GM11168 (cell line): Measurements from ENCODE around the gene AMMECR1.

Experiments
- in situ Hi-C: fragments of 300-500 bp; cut with MboI; formaldehyde crosslinking; loops from one replicate; pipeline ENCODE4 v1.12.0; 2022; ENCODE audit warnings: low sequenced_read_pairs; ENCODE audit not compliant: unreplicated experiment

AMMECR1 gene

GRCh38 chrX:110216027-110216426 lies 101.9 kb downstream of the AMMECR1 start:
- in situ Hi-C loops: no loop called here

GRCh38 chrX:110215411-110215810 lies 102.5 kb downstream of the AMMECR1 start:
- in situ Hi-C loops: no loop called here

DNA sequence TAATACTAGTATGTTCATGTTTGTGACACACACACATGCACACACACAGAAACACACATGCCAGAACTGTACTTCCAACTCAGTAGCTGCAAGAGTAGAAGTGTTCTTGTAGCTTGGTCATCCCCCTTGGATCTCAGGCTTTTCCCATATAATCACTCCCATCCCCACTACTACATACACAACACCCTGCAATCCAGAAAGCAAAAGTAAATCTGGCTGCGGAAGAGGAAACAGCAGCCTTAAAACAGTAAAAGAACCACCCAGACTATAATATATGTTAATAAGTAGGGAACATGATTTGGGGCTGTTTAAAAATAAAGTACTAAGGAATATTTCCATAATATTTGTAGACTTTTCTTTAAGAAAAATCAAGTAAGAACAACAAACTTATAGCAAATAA lies 103.2 kb downstream of the AMMECR1 start:
- in situ Hi-C loops: no loop called here

DNA sequence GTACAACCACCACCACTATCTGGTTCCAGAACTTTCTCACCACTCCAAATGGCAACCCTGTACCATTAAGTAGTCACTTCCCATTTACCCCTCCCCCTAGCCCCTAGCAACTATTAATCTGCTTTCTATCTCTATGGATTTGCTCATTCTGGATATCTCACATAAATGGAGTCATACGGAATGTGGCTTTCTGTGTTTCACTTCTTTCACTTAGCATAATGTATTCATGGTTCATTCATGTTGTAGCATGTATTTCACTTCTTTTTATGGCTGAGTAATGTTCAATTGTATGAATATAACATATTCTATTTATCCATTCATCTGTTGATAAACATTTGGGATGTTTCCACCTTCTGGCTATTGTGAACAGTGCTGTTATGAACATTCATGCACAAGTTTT lies 104.7 kb downstream of the AMMECR1 start:
- in situ Hi-C loops: no loop called here

GRCh38 chrX:110212299-110212698 lies 105.6 kb downstream of the AMMECR1 start:
- in situ Hi-C loops: no loop called here

DNA sequence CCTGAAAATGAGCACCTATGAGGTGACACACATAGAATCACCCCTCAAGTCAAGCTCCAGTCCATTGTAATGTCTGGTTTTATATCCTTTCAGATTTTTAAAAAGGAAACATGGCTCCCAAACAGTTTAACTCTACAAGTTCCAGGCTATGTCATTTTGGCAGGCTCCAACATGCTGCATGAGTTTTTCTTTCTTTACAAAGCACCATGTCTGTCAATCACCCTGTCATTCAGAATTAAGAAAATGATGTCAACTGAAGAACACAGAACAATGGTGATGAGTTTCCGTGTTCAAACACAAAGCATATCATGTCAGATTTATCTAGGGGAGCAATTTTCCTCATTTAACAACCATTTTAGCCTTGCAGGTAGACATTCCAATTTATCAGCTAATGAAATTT lies 106.5 kb downstream of the AMMECR1 start:
- in situ Hi-C loops: no loop called here

DNA sequence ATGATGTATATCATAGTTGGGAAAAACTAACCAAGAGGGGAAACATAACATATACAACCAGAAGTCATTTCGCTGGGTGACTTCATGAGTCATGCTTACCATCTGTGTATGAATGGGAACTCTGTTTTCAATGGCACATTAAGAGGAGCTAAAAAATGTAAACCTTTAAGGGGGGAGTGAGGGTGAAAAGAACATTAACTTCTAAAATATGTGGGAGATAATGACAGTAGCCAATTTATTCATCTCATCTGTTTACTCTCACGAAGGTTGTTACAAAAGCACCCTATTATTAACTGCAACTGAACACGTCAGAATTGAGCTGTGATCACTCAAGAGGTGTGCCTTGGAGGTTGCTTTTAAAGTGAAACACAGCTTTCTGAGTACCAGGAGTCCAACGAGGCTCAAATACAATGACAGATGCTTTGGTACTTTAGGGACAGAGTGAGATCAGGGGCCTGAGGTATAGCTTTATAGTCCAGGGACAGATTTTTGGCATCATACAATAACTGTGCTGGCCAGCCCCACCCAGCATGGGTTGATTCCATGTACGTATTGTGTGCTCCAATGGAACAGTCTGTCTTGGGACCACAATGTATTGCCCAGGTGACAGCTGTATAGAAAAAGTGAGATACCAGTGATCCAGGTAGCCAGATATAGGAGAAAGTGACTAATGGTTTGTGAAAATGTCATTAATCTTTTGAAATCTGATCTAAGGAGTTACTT lies 107.3 kb downstream of the AMMECR1 start:
- in situ Hi-C loops: no loop called here

DNA sequence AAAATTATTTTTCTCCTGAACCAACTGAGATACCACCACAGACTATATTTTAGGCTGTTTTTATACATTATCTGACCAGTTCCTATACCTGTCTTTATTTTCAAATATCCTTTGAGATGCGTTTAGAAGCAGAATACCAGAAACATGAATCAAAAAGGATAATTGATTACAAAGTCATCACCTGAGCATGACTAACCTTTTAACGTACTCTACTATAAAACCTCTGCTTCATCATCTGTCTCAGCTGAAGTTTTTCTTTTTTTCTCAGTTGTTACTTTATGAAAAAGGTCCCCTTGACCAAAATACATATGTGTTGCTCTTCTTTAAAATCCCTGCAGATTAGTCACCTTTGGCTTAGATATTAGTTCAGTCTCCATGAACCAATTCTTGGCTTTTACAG lies 109.8 kb downstream of the AMMECR1 start:
- in situ Hi-C loops: no loop called here

DNA sequence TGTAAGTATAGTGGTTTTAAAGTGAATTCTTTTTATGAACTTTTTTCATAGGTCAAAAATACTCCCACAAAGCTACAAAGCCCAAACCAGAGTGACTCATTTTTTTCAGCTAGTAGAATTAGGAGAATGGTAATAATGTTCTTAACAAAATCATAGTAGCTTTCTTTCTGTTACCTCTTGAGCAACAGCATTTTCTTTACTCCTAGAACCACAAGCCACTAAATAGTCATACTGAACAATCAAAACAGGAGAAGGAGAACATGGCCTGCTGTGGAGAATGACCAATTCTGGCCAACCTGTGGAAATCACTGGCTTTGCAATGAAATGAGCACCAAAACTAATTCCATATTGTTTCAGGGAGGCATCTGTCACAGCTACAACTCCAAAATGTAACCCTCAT lies 112.9 kb downstream of the AMMECR1 start:
- in situ Hi-C loops: no loop called here

GRCh38 chrX:110201799-110202198 lies 116.1 kb downstream of the AMMECR1 start:
- in situ Hi-C loops: no loop called here

- in situ Hi-C loops: no loop called here
Measured at GRCh38 chrX:110194977-110195376, 122.9 kb downstream of the AMMECR1 start.

- in situ Hi-C loops: no loop called here
Measured at GRCh38 chrX:110192516-110192915, 125.4 kb downstream of the AMMECR1 start.

DNA sequence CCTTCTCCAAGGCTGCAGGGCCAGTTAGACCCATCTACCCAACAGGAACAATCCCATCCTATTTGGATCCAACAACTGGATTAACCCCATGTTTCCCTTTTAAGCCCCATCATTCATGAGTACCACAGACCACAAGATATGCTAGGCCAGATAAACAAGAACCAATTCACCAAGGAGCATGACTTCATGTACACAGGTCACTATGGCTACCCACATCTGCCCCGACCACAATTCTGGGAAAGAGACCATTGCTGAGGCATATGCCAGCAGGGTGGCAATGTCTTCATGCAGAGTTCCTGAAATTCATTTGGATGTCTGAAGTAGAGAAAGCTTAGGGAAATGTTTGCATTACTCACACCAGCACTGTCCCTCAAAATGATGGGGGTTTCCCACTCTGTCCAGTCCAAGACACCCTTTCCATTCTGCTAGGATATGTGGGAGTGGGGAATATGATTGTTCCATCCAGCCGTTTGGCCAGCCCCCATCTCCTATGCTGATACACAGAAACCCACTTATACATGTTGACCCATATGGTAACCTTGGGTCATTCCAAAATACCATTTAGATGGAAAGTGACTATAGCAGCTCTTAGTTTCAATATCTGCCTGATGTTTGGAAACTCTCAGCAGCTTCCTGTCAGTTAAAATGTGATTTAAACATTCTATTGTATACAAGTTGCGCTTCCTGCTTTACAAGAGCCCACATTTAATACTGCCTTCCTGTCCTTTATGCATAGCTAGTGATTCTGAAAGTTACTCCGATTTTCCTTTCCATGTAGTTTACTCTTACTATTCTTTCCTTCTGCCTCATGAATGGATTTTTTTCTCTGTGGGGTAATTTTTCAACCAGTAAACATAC lies 129.0 kb downstream of the AMMECR1 start:
- in situ Hi-C loops: no loop called here

- in situ Hi-C loops: no loop called here
Measured at GRCh38 chrX:110183314-110183713, 134.6 kb downstream of the AMMECR1 start.

DNA sequence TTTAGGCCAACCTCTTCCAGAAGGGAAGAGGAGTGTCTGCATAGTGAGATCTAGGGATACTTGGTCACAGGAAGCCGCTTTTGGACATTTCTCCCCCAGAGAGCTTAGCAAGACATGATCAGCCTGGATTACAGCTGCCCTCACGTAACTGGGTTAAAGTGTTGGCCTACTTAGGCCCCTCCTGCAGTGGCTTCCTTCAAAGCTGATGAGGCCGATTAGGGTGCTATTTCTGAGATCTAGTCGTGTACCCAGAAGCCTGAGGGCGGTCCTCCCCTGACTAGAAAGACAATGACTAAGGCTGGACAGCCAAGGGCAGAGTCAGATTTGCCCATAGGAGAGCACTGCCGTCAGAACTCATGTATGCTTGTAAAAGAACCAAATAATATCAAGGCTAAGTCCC lies 135.0 kb downstream of the AMMECR1 start:
- in situ Hi-C loops: no loop called here

DNA sequence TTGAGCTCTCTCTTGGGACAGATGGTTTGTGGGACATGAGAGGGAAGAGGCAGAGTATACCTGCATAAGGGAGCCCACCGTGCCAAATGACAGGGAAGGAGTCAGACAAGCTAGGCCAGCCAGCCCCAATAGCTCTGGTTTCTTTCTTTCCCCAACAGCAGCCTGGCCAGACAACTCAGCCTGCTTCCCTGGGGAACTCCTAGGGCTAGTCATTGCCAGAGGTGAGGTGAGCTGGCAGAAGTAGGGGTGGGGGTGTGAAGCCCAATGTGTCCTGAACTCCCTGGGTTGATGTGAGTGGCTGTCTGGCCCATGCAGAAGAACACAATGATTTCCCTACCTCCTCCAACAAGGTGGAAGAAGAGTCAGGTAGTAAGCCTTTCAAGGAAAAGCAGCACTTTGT lies 135.5 kb downstream of the AMMECR1 start:
- in situ Hi-C loops: no loop called here

DNA sequence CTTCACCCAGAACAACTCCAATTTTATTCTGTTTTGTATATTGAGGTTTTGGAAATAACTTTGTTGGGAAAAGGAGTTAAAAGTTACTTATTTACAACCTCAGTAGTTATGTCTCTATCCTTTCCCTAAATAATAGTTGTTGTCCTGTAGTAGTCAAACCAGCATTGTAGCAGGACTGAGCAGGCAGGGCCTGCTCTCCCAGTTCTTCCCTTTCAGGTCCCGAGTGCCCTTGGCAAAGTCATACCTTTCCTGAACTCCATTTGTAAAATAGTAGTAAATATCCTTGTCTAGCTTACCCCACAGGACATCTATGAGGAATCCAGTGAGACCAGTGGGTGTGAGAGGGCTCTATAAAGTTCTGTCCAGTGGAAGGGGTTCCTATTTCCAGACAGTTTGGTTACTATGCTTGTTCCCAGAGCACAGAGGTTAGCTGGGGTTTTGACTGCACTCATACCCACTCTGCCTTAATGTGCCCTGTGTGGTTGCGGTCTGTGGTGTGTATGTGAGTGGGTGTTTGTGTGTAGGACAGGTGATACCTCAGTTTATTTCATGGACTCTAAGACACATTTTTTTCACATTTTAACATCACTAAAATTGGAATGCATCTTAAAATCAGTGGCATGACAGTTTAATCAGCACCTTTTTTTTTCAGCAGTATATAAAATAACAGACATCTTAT lies 136.3 kb downstream of the AMMECR1 start:
- in situ Hi-C loops: no loop called here

GRCh38 chrX:110180928-110181310 lies 137.0 kb downstream of the AMMECR1 start:
- in situ Hi-C loops: no loop called here

GRCh38 chrX:110180176-110180927 lies 137.5 kb downstream of the AMMECR1 start:
- in situ Hi-C loops: no loop called here

DNA sequence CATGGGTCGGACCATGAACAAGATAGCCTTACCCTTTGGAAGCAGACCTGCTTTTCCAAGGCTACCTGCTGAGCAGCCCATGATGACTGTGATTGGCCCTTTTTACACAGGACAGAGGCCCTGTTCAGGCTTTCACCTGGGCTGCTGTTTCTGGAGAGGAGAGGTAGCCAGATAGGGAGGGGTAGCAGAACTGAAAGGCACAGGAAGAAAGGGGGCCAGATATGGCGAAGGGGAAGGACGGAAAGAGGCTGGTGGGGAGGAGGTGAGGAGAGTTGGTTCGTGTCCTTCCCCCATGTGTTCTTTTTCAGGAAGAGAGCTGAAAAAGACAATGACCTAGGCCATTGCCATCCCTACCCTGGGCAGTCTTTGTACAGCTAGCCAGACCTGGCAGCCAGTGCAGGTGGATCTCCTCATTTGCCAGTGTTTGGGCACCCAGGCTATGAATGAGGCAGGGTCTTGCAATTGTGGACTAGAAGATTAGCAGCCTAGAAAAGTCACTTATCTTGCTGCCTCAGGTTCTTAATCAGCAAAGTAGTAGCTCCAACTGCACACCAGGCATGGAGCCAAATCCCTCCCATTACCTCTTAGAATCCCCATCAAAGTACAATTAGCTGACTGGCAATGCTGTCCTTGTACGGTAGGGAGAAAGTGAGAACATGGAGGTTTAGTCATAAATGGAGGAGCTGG lies 139.6 kb downstream of the AMMECR1 start:
- in situ Hi-C loops: no loop called here
